Nephron progenitor cell (in vitro differentiated cells): ENCODE measurements around the gene AOPEP.

Experiments
- DNase-seq: peaks from one replicate; pipeline ENCODE4 v3.0.0; 2021
- H3K27ac Mint-ChIP-seq: 2 replicates; pipeline ENCODE4 v1.8.0; 2021; ENCODE audit warnings: mild to moderate bottlenecking, moderate library complexity, mixed read lengths
- H3K27me3 Mint-ChIP-seq: 2 replicates; pipeline ENCODE4 v1.8.0; 2021; ENCODE audit warnings: mild to moderate bottlenecking, low read depth, mixed read lengths; ENCODE audit not compliant: poor library complexity
- H3K36me3 Mint-ChIP-seq: 2 replicates; pipeline ENCODE4 v1.8.0; 2021; ENCODE audit warnings: low read depth, mixed read lengths
- H3K4me1 Mint-ChIP-seq: 2 replicates; pipeline ENCODE4 v1.8.0; 2021; ENCODE audit warnings: mixed read lengths
- H3K4me3 Mint-ChIP-seq: 2 replicates; pipeline ENCODE4 v1.8.0; 2021; ENCODE audit warnings: mild to moderate bottlenecking, moderate library complexity, mixed read lengths
- H3K9me3 Mint-ChIP-seq: 2 replicates; pipeline ENCODE4 v1.8.0; 2021; ENCODE audit warnings: mild to moderate bottlenecking, moderate library complexity, mixed read lengths
- TF ChIP-seq, protein P1 (sequence below): fragments of 200-600 bp; sonication (generic); IDR thresholded peaks from 2 replicates; pipeline ENCODE4 v1.5.0; 2021; ENCODE audit warnings: antibody characterized with exemption

Gene AOPEP

GRCh38 chr9:94779031-94779430 is 52.5 kb downstream of the AOPEP start:
- TF ChIP-seq, protein P1, sequence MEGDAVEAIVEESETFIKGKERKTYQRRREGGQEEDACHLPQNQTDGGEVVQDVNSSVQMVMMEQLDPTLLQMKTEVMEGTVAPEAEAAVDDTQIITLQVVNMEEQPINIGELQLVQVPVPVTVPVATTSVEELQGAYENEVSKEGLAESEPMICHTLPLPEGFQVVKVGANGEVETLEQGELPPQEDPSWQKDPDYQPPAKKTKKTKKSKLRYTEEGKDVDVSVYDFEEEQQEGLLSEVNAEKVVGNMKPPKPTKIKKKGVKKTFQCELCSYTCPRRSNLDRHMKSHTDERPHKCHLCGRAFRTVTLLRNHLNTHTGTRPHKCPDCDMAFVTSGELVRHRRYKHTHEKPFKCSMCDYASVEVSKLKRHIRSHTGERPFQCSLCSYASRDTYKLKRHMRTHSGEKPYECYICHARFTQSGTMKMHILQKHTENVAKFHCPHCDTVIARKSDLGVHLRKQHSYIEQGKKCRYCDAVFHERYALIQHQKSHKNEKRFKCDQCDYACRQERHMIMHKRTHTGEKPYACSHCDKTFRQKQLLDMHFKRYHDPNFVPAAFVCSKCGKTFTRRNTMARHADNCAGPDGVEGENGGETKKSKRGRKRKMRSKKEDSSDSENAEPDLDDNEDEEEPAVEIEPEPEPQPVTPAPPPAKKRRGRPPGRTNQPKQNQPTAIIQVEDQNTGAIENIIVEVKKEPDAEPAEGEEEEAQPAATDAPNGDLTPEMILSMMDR = no peak
- H3K4me3 Mint-ChIP-seq = no peak overlapping the region
- H3K27me3 Mint-ChIP-seq = no peaks in the 10 kb centered on the region
- no peak overlapping the region for H3K27ac Mint-ChIP-seq
- peaks cover 12% of the 10 kb centered on the region for H3K36me3 Mint-ChIP-seq
- DNase-seq = no peak
- H3K9me3 Mint-ChIP-seq = no peaks in the 10 kb centered on the region
- H3K4me1 Mint-ChIP-seq = no peaks in the 10 kb centered on the region

GRCh38 chr9:94779693-94780290 is 53.3 kb downstream of the AOPEP start:
- Mint-ChIP-seq H3K4me3 (no peak overlapping the region), H3K36me3 (peaks cover 12% of the 10 kb centered on the region), H3K27ac (no peak overlapping the region), H3K9me3 (no peaks in the 10 kb centered on the region), H3K27me3 (no peaks in the 10 kb centered on the region), H3K4me1 (no peaks in the 10 kb centered on the region)
- no peak for DNase-seq
- TF ChIP-seq, protein P1 = no peak

DNA sequence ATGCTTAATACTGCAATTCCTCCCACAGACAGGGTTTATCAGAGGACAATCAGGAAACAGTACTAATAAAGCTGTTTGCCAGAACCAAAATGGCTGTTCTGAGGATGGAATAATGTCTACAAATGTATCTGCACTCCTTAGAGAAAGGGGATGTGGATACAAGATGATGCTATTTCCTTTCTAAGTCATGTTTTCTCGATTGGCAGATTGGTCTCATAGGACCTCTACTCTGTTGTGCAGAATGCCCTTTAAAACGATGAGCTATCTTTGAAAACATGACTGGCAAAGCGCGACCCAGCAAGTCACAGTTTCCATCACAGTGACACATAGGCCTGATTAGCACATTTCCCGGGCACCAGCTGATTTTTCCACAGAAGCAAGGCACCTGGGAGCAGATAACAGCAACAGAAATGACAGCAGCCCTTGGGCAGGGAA is 54.0 kb downstream of the AOPEP start:
- DNase-seq = no peak
- no peak overlapping the region for H3K4me3 Mint-ChIP-seq
- H3K27me3 Mint-ChIP-seq = no peaks in the 10 kb centered on the region
- H3K27ac Mint-ChIP-seq = no peak overlapping the region
- TF ChIP-seq, protein P1 = no peak
- H3K36me3 Mint-ChIP-seq = peaks cover 12% of the 10 kb centered on the region
- H3K9me3 Mint-ChIP-seq = no peaks in the 10 kb centered on the region
- peaks cover 5% of the 10 kb centered on the region for H3K4me1 Mint-ChIP-seq

DNA sequence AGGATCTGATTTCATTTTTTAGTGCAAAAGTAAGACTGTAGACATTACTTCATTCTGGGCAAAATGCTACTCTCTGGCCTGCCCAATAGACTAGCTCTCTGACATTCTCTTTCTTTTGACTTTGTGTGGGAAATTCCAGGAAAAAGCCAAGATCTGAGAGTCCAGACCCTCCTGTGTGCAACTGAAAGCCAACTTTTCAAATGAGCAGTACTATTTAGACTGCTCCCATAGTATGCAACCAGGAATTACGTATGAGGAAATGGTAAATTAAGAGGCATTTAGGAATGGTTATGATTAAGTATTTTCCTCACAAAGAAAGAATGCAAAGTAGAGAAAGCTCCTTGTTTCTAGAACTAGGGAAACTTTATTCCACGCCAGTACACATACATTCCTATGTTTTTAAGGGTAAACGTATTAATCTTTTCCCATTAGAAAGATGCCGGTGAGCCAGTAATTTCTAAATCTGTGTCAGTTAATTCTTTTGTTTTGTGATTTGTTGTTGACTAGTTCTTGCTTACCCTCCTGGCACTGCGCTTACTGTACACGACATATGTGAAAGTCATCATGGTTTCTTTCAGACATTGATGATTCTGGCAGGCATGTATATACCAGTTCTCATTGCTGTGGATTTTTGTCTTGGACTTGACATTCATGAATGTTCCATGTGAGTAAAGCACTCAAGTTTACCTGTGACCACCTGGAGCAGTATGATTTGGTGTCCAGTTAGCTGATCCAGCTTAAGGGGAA is 56.0 kb downstream of the AOPEP start:
- DNase-seq = no peak
- Mint-ChIP-seq H3K4me1 (peaks cover 12% of the 10 kb centered on the region), H3K27ac (no peak overlapping the region), H3K4me3 (no peak overlapping the region), H3K36me3 (peaks cover 4% of the 10 kb centered on the region), H3K27me3 (no peaks in the 10 kb centered on the region), H3K9me3 (no peaks in the 10 kb centered on the region)
- TF ChIP-seq, protein P1 = no peak

- H3K36me3 Mint-ChIP-seq = peaks cover 8% of the 10 kb centered on the region
- no peaks in the 10 kb centered on the region for H3K9me3 Mint-ChIP-seq
- peaks cover 12% of the 10 kb centered on the region for H3K4me1 Mint-ChIP-seq
- no peaks in the 10 kb centered on the region for H3K27me3 Mint-ChIP-seq
- no peak overlapping the region for H3K27ac Mint-ChIP-seq
- TF ChIP-seq, protein P1 = peak; percentile 55
- H3K4me3 Mint-ChIP-seq = no peak overlapping the region
- peak; percentile 60 for DNase-seq
Observed at GRCh38 chr9:94783102-94783682, 56.7 kb downstream of the AOPEP start.
